Tibial nerve (tissue), 4 donors: ENCODE measurements around the gene TSNAXIP1.

Source experiments
- CTCF ChIP-seq, 5 experiments: fragments of 200-600 bp in 3 of 5; fragments of 450-650 bp in 2 of 5; sonication (generic) in 3 of 5; IDR thresholded peaks; one replicate each; pipeline ENCODE4 v1.5.1; 2016 to 2019; ENCODE audit warnings: antibody characterized with exemption in 5 of 5, mild to moderate bottlenecking in 3 of 5, moderate library complexity in 2 of 5
- EP300 ChIP-seq, 2 donors: sonication (generic); formaldehyde crosslinking; IDR thresholded peaks; one replicate each; pipeline ENCODE4 v1.6.1; 2017; ENCODE audit warnings: antibody characterized with exemption in 2 of 2, mild to moderate bottlenecking in 1 of 2

GRCh38 chr16:67763066-67763465 lies 43.6 kb upstream of the TSNAXIP1 start:
- TF ChIP-seq CTCF (IDR thresholded peaks at IDR 0.05) (no peak), EP300 (IDR thresholded peaks at IDR 0.05) (no peak)
